PC-3 (cell line): Measurements from ENCODE around the gene WDR33. TPM values are rescaled to one million over a fixed set of nuclear protein-coding genes. Genes with fewer than 3 reads are reported as not detected.

Source experiments
- ATAC-seq: fragments of 200-7000 bp; cut with Tn5 transposase; 2 replicates; pipeline ENCODE4 v1.9.1; 2020; ENCODE audit warnings: mild to moderate bottlenecking, moderate library complexity
- BruUV-seq: library from RNA; stranded (reverse); fragments of 400-500 nt; replicated peaks from 2 replicates; lab custom pipeline; 2021; lab: Mats Ljungman, UMichigan
- CTCF ChIA-PET: fragments of 300-600 bp; sonication (Branson Sonifier 250); formaldehyde crosslinking; loops from one replicate; lab custom pipeline; 2022; ENCODE audit warnings: antibody characterized with exemption; lab: Charles Lee
- POLR2A ChIA-PET: fragments of 300-600 bp; sonication (Branson Sonifier 250); formaldehyde crosslinking; loops from one replicate; lab custom pipeline; 2022; ENCODE audit warnings: antibody characterized with exemption; ENCODE audit not compliant: unreplicated experiment; lab: Charles Lee
- DNase-seq: peaks from one replicate; pipeline ENCODE4 v3.0.0-alpha.2; 2015
- H2AFZ ChIP-seq: fragments of 300-600 bp; sonication (generic); 2 replicates; pipeline ENCODE4 v1.6.0; 2016; ENCODE audit warnings: antibody characterized with exemption, low read length
- H3F3A ChIP-seq: fragments of 300-600 bp; sonication (generic); one replicate; pipeline ENCODE4 v1.6.0; 2017; ENCODE audit warnings: antibody characterized with exemption, low read length, control low read depth, mild to moderate bottlenecking; ENCODE audit not compliant: unreplicated experiment
- H3K27ac ChIP-seq: fragments of 300-600 bp; sonication (generic); 2 replicates; pipeline ENCODE4 v1.5.1; 2016; ENCODE audit warnings: mild to moderate bottlenecking, low read length
- H3K27me3 ChIP-seq: fragments of 300-600 bp; sonication (generic); 2 replicates; pipeline ENCODE4 v1.6.1; 2016; ENCODE audit warnings: low read length, mixed read lengths
- H3K36me3 ChIP-seq: fragments of 300-600 bp; sonication (generic); 2 replicates; pipeline ENCODE4 v1.6.1; 2016; ENCODE audit warnings: low read depth, mixed run types, low read length, mixed read lengths
- H3K4me1 ChIP-seq: fragments of 300-600 bp; sonication (generic); 2 replicates; pipeline ENCODE4 v1.5.1; 2016; ENCODE audit warnings: low read length; ENCODE audit not compliant: insufficient read depth
- H3K4me2 ChIP-seq: fragments of 300-600 bp; sonication (generic); 2 replicates; pipeline ENCODE4 v1.6.0; 2016; ENCODE audit warnings: low read length
- H3K4me3 ChIP-seq: fragments of 300-600 bp; sonication (generic); 2 replicates; pipeline ENCODE4 v1.5.1; 2016; ENCODE audit warnings: mild to moderate bottlenecking, low read length, mixed read lengths
- H3K79me2 ChIP-seq: fragments of 300-600 bp; sonication (generic); 2 replicates; pipeline ENCODE4 v1.6.1; 2017; ENCODE audit warnings: low read length, mixed read lengths
- H3K9ac ChIP-seq: fragments of 300-600 bp; sonication (generic); 2 replicates; pipeline ENCODE4 v1.6.0; 2016; ENCODE audit warnings: mild to moderate bottlenecking, low read length
- H3K9me2 ChIP-seq: fragments of 300-600 bp; sonication (generic); replicated peaks from 2 replicates; pipeline ENCODE4 v1.6.1; 2016; ENCODE audit warnings: mixed run types, low read length, mixed read lengths
- H3K9me3 ChIP-seq: fragments of 300-600 bp; sonication (generic); 2 replicates; pipeline ENCODE4 v1.6.1; 2016; ENCODE audit warnings: low read length, mixed read lengths
- H4K20me1 ChIP-seq: fragments of 300-600 bp; sonication (generic); 2 replicates; pipeline ENCODE4 v1.6.1; 2016; ENCODE audit warnings: low read length, mixed read lengths
- EZH2 ChIP-seq: fragments of 300-600 bp; sonication (generic); IDR thresholded peaks from one replicate; pipeline ENCODE4 v1.6.1; 2017; ENCODE audit warnings: antibody characterized with exemption, mild to moderate bottlenecking, low read length; ENCODE audit not compliant: unreplicated experiment
- EZH2phosphoT487 ChIP-seq: fragments of 300-600 bp; sonication (generic); IDR thresholded peaks from 2 replicates; pipeline ENCODE4 v1.6.1; 2018; ENCODE audit warnings: mild to moderate bottlenecking, antibody characterized with exemption, low read length, borderline replicate concordance
- intact Hi-C: fragments of 100-400 bp; cut with micrococcal nuclease; formaldehyde crosslinking; loops from 2 replicates; pipeline ENCODE4 v1.9.0; 2023
- total RNA-seq: library from RNA; depleted of rRNA; stranded (reverse); fragments of >200 nt; gene quantifications from 2 replicates; pipeline ENCODE4 v1.2.3, GENCODE V29; 2014; rRNA removed
- TF ChIP-seq, protein P1 (sequence below): fragments of 300-600 bp; sonication (generic); conservative IDR thresholded peaks from 2 replicates; pipeline ENCODE4 v1.5.1; 2017; ENCODE audit warnings: antibody characterized with exemption, low read depth, mild to moderate bottlenecking, low read length

The WDR33 gene
- total RNA-seq, 1 experiment from 2014 or later, result 31.7 TPM

GRCh38 chr2:127651971-127652550, 158.9 kb downstream of the WDR33 start:
- no peaks in the 10 kb centered on the region for H3K36me3 ChIP-seq
- no peaks in the 10 kb centered on the region for H3K79me2 ChIP-seq
- intact Hi-C loops, result no loop called here
- BruUV-seq, result no TSS peak
- no peak overlapping the region for H3K4me2 ChIP-seq
- ATAC-seq (no peak), DNase-seq (no peak)
- no peaks in the 10 kb centered on the region for H3K9me3 ChIP-seq
- no peak overlapping the region for H2AFZ ChIP-seq
- no peaks in the 10 kb centered on the region for H3K27me3 ChIP-seq
- no peak overlapping the region for H3K9ac ChIP-seq
- no peak overlapping the region for H3K4me3 ChIP-seq
- no peaks in the 10 kb centered on the region for H4K20me1 ChIP-seq
- no peaks in the 10 kb centered on the region for H3F3A ChIP-seq
- TF ChIP-seq EZH2, result no peak
- TF ChIP-seq, protein P1, sequence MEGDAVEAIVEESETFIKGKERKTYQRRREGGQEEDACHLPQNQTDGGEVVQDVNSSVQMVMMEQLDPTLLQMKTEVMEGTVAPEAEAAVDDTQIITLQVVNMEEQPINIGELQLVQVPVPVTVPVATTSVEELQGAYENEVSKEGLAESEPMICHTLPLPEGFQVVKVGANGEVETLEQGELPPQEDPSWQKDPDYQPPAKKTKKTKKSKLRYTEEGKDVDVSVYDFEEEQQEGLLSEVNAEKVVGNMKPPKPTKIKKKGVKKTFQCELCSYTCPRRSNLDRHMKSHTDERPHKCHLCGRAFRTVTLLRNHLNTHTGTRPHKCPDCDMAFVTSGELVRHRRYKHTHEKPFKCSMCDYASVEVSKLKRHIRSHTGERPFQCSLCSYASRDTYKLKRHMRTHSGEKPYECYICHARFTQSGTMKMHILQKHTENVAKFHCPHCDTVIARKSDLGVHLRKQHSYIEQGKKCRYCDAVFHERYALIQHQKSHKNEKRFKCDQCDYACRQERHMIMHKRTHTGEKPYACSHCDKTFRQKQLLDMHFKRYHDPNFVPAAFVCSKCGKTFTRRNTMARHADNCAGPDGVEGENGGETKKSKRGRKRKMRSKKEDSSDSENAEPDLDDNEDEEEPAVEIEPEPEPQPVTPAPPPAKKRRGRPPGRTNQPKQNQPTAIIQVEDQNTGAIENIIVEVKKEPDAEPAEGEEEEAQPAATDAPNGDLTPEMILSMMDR, result no peak
- TF ChIP-seq EZH2phosphoT487, result no peak
- ChIA-PET POLR2A (no interaction called here), CTCF (no interaction called here)
- no peaks in the 10 kb centered on the region for H3K9me2 ChIP-seq
- H3K27ac ChIP-seq, result no peak overlapping the region
- H3K4me1 ChIP-seq, result peaks cover 23% of the 10 kb centered on the region

DNA sequence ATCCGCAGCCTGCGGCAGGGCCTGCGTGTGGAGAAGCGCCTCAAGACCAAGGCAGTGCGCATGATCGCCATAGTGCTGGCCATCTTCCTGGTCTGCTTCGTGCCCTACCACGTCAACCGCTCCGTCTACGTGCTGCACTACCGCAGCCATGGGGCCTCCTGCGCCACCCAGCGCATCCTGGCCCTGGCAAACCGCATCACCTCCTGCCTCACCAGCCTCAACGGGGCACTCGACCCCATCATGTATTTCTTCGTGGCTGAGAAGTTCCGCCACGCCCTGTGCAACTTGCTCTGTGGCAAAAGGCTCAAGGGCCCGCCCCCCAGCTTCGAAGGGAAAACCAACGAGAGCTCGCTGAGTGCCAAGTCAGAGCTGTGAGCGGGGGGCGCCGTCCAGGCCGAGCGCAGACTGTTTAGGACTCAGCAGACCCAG, 159.6 kb downstream of the WDR33 start:
- H3K9me3 ChIP-seq, result no peaks in the 10 kb centered on the region
- no peak overlapping the region for H2AFZ ChIP-seq
- no peak overlapping the region for H3K9ac ChIP-seq
- ATAC-seq (no peak), DNase-seq (no peak)
- BruUV-seq, result no TSS peak
- no peak overlapping the region for H3K27ac ChIP-seq
- intact Hi-C loops, result no loop called here
- peaks cover 30% of the 10 kb centered on the region for H3K4me1 ChIP-seq
- ChIA-PET POLR2A (no interaction called here), CTCF (no interaction called here)
- no peaks in the 10 kb centered on the region for H3K36me3 ChIP-seq
- no peaks in the 10 kb centered on the region for H4K20me1 ChIP-seq
- no peak overlapping the region for H3K4me3 ChIP-seq
- H3K79me2 ChIP-seq, result no peaks in the 10 kb centered on the region
- no peaks in the 10 kb centered on the region for H3F3A ChIP-seq
- no peaks in the 10 kb centered on the region for H3K27me3 ChIP-seq
- H3K9me2 ChIP-seq, result no peaks in the 10 kb centered on the region
- no peak for TF ChIP-seq EZH2
- TF ChIP-seq, protein P1, result no peak
- no peak for TF ChIP-seq EZH2phosphoT487
- H3K4me2 ChIP-seq, result no peak overlapping the region

Other genes with a start within 250 kb of the WDR33 start
- gene GPR17, start 165.0 kb downstream of the WDR33 start, total RNA-seq, result 0.92 and 1.0 TPM in 2 replicates
- gene LIMS2, start 135.6 kb downstream of the WDR33 start, total RNA-seq, result 4.6 and 5.0 TPM in 2 replicates
- 4.2 and 5.4 TPM in 2 replicates for gene SFT2D3, start 109.7 kb downstream of the WDR33 start, total RNA-seq
- gene POLR2D, start 47.0 kb upstream of the WDR33 start, total RNA-seq, result 23.6 and 25.3 TPM in 2 replicates
- 10.9 and 14.6 TPM in 2 replicates for gene AMMECR1L, start 74.8 kb upstream of the WDR33 start, total RNA-seq
- 11.1 and 13.0 TPM in 2 replicates for gene SAP130, start 216.9 kb upstream of the WDR33 start, total RNA-seq